Loucy (cell line): ENCODE results near the gene DTYMK.

Experiments used
- H2AFZ ChIP-seq: fragments of 200-600 bp; sonication (generic); 2 replicates; pipeline ENCODE4 v1.6.0; 2016; ENCODE audit warnings: antibody characterized with exemption, mild to moderate bottlenecking, low read length, moderate library complexity
- H3F3A ChIP-seq: fragments of 200-600 bp; 2 replicates; pipeline ENCODE4 v1.6.0; 2016; ENCODE audit warnings: antibody characterized with exemption, low read depth, mild to moderate bottlenecking
- H3K27me3 ChIP-seq: fragments of 200-600 bp; sonication (generic); 2 replicates; pipeline ENCODE4 v1.6.1; 2014; ENCODE audit warnings: low read length, mild to moderate bottlenecking; ENCODE audit not compliant: insufficient read depth, poor library complexity, severe bottlenecking
- H3K36me3 ChIP-seq: fragments of 200-600 bp; sonication (generic); 2 replicates; pipeline ENCODE4 v1.6.1; 2016; ENCODE audit warnings: low read length; ENCODE audit not compliant: insufficient read depth
- H3K4me1 ChIP-seq: fragments of 200-600 bp; sonication (generic); 2 replicates; pipeline ENCODE4 v1.5.1; 2014; ENCODE audit warnings: low read length, mild to moderate bottlenecking; ENCODE audit not compliant: insufficient read depth, poor library complexity, severe bottlenecking
- H3K4me2 ChIP-seq: fragments of 200-600 bp; sonication (generic); 2 replicates; pipeline ENCODE4 v1.6.0; 2014; ENCODE audit warnings: antibody characterized with exemption, low read length, low read depth, mild to moderate bottlenecking; ENCODE audit not compliant: poor library complexity, severe bottlenecking
- H3K4me3 ChIP-seq: fragments of 200-600 bp; sonication (generic); 2 replicates; pipeline ENCODE4 v1.5.1; 2014; ENCODE audit warnings: low read length, mild to moderate bottlenecking, mixed read lengths; ENCODE audit not compliant: poor library complexity, severe bottlenecking
- H3K79me2 ChIP-seq: fragments of 200-600 bp; sonication (generic); 2 replicates; pipeline ENCODE4 v1.6.1; 2014; ENCODE audit warnings: low read length; ENCODE audit not compliant: insufficient read depth
- H3K9ac ChIP-seq: fragments of 200-600 bp; sonication (generic); 2 replicates; pipeline ENCODE4 v1.6.0; 2014; ENCODE audit warnings: mild to moderate bottlenecking, low read depth, low read length, moderate library complexity; ENCODE audit not compliant: poor library complexity, severe bottlenecking
- H3K9me2 ChIP-seq: fragments of 200-600 bp; sonication (generic); replicated peaks from 2 replicates; pipeline ENCODE4 v1.6.1; 2016; ENCODE audit warnings: low read depth, low read length, mixed read lengths
- H3K9me3 ChIP-seq: fragments of 200-600 bp; sonication (generic); 2 replicates; pipeline ENCODE4 v1.6.1; 2014; ENCODE audit warnings: mild to moderate bottlenecking, antibody characterized with exemption, low read length, low read depth; ENCODE audit not compliant: insufficient read depth
- H4K20me1 ChIP-seq: fragments of 200-600 bp; sonication (generic); 2 replicates; pipeline ENCODE4 v1.6.0; 2014; ENCODE audit warnings: antibody characterized with exemption, low read length, mild to moderate bottlenecking; ENCODE audit not compliant: insufficient read depth, poor library complexity, severe bottlenecking
- EZH2phosphoT487 ChIP-seq: fragments of 200-600 bp; IDR thresholded peaks from 2 replicates; pipeline ENCODE4 v1.6.1; 2018; ENCODE audit warnings: antibody characterized with exemption, mild to moderate bottlenecking, moderate library complexity, borderline replicate concordance
- TF ChIP-seq, protein P1 (sequence below): fragments of 200-600 bp; sonication (generic); conservative IDR thresholded peaks from 2 replicates; pipeline ENCODE4 v1.5.1; 2014; ENCODE audit warnings: mild to moderate bottlenecking, antibody characterized with exemption, low read length

The DTYMK gene

DNA sequence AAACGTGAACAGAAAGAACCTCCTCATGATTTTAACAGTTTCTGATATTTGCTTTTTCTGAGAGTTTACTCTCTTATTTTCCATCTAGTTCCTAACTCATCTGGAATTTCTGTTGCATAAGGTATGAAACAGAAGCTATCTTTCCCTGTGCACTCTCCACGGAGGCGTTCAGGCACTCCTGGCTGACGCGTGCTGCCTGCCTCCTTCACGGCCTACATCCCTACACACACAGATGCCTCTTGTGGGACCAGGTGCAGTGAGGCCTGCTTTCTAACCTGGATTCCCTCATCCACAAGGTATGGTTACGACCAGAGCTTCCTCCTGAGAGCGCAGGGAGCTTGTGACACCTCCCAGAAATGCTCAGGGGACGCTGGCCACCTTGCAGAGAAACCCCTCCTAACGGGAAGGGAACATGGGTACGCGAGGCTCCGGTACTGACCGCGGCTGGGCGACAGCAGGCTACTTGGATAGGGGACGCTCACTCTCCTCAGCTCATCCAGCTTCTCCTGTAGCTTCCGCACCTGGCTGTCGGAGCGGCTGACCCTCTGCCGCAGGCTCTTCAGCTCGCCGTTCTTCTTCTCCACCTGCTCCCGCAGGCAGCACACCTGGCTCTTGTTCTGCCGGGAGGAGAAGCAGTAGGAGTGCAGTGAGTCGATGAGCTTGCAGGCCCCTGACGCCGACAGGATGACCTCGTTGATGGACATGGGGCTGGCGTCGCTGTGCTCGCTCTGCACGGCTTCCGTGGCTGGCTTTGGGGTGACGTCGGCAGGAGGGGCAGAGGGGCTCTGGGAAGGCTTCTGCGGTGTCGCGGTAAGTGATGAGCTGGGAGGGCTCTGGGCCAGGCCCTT is 53.9 kb downstream of the DTYMK start:
- no peak for TF ChIP-seq EZH2phosphoT487
- TF ChIP-seq, protein P1, sequence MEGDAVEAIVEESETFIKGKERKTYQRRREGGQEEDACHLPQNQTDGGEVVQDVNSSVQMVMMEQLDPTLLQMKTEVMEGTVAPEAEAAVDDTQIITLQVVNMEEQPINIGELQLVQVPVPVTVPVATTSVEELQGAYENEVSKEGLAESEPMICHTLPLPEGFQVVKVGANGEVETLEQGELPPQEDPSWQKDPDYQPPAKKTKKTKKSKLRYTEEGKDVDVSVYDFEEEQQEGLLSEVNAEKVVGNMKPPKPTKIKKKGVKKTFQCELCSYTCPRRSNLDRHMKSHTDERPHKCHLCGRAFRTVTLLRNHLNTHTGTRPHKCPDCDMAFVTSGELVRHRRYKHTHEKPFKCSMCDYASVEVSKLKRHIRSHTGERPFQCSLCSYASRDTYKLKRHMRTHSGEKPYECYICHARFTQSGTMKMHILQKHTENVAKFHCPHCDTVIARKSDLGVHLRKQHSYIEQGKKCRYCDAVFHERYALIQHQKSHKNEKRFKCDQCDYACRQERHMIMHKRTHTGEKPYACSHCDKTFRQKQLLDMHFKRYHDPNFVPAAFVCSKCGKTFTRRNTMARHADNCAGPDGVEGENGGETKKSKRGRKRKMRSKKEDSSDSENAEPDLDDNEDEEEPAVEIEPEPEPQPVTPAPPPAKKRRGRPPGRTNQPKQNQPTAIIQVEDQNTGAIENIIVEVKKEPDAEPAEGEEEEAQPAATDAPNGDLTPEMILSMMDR, result no peak
- Histone ChIP-seq H4K20me1 (peaks cover 17% of the 10 kb centered on the region), H3K79me2 (peaks cover 46% of the 10 kb centered on the region), H3K4me2 (no peak overlapping the region), H3K9me3 (no peaks in the 10 kb centered on the region), H3K4me3 (no peak overlapping the region), H3K9me2 (no peaks in the 10 kb centered on the region), H3F3A (no peaks in the 10 kb centered on the region), H3K36me3 (peaks cover 6% of the 10 kb centered on the region; the same call in 1 of the 2 replicates), H2AFZ (no peak overlapping the region), H3K27me3 (no peaks in the 10 kb centered on the region), H3K4me1 (peaks cover 26% of the 10 kb centered on the region), H3K9ac (no peak overlapping the region)

DNA sequence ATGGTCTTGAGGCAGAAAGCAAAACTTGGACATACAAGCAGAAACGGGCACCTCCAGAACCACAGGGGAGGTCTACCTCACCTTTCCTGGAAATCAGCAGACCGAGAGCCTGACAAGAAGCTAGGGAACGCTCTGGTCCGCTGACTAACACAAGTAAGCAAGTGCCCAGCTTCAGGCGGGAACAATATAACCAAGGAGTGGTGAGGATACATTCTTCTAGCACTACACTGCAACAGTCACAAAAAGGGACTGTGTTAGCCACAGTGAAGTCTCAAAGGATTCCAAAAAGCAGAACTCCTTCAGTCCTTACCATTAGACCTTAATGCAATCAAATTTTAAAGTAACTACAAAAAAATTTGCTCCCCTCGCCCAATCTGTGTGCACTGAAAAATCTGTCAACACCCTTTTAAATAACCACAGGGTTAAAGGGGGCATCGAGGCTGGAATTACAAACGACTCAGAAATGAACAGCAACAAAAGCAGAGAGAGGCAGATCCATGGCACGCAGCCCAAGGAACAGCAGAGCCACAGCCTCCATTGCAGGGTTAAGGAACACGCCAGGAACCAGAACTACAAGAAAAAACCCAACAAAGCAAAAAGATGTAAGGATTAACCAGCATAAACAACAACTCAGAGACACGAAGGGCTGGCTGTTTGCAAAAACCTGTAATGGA is 56.7 kb downstream of the DTYMK start:
- Histone ChIP-seq H3K9ac (peak overlapping the region; percentile 48), H3K4me3 (no peak overlapping the region), H3K36me3 (peaks cover 6% of the 10 kb centered on the region; the same call in 1 of the 2 replicates), H3K9me3 (no peaks in the 10 kb centered on the region), H2AFZ (no peak overlapping the region), H3K4me2 (peak overlapping the region; percentile 16), H3K9me2 (no peaks in the 10 kb centered on the region), H3K4me1 (peaks cover 15% of the 10 kb centered on the region), H3K79me2 (peaks cover 44% of the 10 kb centered on the region), H3K27me3 (no peaks in the 10 kb centered on the region), H4K20me1 (peaks cover 6% of the 10 kb centered on the region), H3F3A (no peaks in the 10 kb centered on the region)
- TF ChIP-seq EZH2phosphoT487, result no peak
- TF ChIP-seq, protein P1, result no peak

DNA sequence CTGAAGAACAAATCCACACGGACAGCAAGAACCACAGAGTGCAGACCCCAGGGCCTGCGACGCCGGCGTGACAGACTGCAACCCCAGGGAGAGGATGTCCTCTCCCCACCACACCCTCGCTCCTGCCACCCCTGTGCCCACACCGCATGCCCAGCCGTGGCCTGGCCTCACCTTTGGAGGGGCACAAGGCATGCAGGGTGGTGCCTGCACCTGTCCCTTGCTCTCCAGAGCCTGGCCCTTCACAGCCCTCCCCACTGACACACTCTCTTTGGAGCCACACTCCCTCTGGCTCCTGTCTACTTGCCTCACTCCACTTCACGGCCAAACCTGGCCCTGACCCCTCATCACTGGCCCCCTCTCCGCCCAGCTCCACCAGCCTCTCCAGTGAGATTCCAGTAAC is 58.9 kb downstream of the DTYMK start:
- peaks cover 2% of the 10 kb centered on the region for H4K20me1 ChIP-seq
- H3K9ac ChIP-seq, result no peak overlapping the region
- no peaks in the 10 kb centered on the region for H3K9me2 ChIP-seq
- H3K36me3 ChIP-seq, result peaks cover 4% of the 10 kb centered on the region; the same call in 1 of the 2 replicates
- H3K27me3 ChIP-seq, result no peaks in the 10 kb centered on the region
- no peak overlapping the region for H3K4me2 ChIP-seq
- peaks cover 12% of the 10 kb centered on the region for H3K4me1 ChIP-seq
- no peak overlapping the region for H3K4me3 ChIP-seq
- H3K79me2 ChIP-seq, result peaks cover 36% of the 10 kb centered on the region; the same call in 1 of the 2 replicates
- H2AFZ ChIP-seq, result no peak overlapping the region
- H3K9me3 ChIP-seq, result no peaks in the 10 kb centered on the region
- TF ChIP-seq, protein P1, result no peak
- TF ChIP-seq EZH2phosphoT487, result no peak
- no peaks in the 10 kb centered on the region for H3F3A ChIP-seq
